ENCODE measurements around the gene ARAP2.
A peak's percentile ranks its signal among the peaks of the same experiment; 100 is the strongest.

ARAP2 gene

DNA sequence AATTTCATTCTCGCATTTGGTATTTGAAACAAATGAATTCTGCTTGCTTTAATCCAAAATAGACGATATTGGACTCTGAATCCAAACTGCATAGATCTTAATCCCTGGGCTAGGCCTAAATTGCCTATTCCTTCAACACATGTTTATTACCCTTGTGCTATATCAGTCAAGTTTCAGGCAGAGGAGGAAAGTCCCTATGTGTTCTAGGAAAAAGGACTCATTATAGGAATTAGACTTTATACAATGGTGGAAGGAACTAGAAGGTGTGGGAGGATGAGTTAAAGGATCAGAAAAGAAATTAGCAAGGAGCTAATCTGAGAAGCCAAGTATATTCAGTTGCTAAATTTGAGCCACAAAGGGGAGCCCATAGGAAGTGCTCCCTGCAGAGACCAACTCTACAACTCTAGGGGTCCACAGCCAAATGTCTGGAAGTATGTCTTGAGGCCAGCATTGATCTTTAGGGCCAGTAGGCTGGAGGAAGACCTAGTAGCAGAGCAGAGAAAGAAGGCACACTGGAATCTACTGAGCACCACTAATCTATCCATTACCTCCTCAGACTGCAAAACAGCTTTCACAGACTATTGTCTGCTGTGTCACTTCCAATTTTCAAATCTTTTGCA is 20.0 kb upstream of the ARAP2 start:
- no peak for DNase-seq

DNA sequence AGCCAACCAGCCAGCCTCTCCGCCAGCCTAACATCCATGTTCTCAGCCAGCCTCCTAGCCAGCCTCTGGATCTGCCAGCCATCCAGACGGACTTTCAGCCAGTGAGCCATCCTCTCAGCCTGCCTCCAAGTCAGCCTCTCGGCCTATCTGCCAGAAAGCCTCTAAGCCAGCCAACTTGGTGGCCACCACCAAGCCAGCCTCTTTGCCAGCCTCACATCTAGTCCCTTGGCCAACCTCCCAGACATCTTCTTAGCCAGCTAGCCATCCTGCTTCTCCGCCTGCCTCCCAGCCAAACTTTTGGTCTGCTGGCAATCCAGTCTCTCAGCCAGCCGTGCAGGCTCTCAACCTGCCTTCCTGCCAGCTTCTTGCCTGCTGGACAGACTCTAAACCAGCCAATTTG is 16.4 kb upstream of the ARAP2 start:
- DNase-seq: no peak

- DNase-seq: no peak
Observed at GRCh38 chr4:36256398-36256891, 12.1 kb upstream of the ARAP2 start.

DNA sequence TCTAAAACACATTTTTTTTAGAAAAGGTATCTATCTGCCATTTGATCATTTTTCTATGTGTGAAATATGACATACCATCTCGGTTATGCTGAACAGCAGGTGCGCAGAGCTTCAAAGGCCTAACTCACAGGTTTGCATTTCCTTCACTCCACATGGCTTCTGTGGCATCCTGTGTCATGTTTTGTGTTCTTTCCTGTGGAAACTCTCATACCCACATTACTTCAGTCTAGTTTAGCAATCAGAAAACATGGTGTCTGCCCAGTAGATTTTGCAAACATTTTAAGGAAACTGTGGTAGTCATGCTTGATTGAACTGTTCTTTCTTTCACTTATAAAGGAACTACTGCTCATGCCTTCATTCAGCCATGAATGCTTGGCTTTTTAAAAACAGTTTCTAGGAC is 11.3 kb upstream of the ARAP2 start:
- peak; percentile 53 for DNase-seq

- DNase-seq: no peak
Observed at GRCh38 chr4:36254371-36254770, 10.1 kb upstream of the ARAP2 start.

DNA sequence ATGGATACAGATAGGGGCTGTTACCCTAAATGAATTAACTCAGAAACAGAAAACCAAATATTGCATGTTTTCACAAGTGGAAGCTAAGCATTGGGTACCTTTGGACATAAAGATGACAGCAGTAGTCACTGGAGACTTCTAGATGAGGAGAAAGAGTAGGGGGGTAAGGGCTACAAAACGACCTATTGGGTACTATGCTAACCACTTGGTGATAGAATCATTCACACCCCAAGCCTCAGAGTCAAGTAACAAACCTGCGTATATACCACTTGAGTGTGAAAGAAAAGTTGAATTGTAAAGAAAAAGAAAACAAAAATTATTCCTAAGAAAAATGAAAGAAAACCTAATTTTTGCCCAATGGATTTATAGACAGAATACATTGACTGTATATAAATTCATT is 7.7 kb upstream of the ARAP2 start:
- no peak for DNase-seq

DNA sequence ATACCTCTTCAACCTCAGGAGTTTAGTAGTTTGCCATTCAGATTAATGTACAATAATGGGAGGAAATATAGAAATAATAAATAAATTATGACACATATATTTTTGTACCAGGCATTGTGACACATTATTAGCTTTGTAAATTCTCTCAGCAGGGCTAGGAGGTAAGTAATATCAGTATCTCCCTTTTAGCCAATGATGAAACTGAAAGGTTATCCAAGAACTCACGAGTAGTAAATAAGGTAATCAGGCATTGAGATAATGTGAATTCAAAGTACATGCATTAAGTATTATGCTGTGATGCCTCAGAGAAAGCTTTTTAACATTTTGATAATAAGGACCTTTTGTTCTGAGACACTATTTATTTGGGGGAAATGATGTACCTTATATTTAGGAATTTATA is 5.3 kb upstream of the ARAP2 start:
- no peak for DNase-seq

DNA sequence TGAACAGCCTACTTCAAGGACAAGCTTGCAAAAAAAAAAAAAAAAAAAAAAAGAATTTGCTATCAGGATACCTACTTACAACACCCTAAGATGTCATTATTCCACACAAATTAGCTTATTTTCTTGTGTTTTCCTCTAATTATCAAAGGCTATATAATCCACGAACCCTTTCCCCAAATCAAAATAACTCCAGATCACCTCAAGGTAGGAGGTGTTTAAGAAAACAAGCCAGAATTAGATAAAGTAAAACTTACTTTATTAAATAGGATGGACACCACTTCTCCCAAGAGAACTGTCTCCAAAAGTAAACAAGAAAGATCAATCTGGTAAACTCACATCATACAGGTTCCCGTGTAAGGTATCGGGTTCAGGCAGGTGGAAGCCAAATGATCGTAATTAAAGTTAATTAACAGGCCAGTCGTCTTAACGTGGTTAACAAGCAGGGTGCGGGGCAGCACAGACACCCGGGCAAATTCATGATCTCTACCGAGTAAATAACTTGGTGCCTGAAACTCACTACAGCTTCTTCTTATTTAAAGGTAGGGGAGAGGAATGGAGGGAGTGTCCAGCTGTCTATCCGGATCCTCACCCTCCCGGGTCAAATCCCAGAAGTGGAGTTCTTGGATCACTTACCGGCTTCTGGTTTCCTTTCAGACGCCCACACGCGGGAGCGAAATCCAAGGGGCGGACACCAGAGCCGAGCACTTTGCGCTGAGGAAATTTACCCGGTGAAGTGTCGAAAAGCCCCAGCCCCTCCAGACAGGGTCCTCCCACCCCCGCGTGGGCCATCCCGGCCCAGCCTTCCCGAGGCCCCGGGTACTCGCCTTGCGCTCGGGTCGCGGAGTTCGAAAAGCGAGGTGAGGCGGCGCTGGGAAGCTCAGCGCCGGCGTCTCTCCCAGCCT is 708 bp downstream of the ARAP2 start:
- DNase-seq: peak; percentile 59

- DNase-seq: no peak
Observed at GRCh38 chr4:36242629-36243354, 1.5 kb downstream of the ARAP2 start.

DNA sequence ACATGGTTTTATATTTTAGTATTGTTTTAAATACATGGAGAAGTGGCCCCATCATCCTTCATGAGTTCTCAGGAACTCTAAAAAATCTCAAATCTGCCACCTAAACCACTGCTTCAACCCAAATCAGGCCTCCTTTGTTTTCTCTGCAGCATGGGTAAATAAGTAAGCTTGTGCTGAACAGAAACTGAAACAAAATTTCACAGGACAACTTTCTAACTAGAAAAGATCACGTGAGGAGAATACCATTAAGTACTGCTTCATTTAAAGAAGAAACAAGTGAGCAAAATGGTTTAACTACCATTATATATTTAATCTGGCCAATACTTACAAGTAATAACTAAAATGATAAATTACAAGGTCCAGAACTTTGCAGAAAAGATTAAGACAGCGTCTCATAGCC is 2.5 kb downstream of the ARAP2 start:
- no peak for DNase-seq

DNA sequence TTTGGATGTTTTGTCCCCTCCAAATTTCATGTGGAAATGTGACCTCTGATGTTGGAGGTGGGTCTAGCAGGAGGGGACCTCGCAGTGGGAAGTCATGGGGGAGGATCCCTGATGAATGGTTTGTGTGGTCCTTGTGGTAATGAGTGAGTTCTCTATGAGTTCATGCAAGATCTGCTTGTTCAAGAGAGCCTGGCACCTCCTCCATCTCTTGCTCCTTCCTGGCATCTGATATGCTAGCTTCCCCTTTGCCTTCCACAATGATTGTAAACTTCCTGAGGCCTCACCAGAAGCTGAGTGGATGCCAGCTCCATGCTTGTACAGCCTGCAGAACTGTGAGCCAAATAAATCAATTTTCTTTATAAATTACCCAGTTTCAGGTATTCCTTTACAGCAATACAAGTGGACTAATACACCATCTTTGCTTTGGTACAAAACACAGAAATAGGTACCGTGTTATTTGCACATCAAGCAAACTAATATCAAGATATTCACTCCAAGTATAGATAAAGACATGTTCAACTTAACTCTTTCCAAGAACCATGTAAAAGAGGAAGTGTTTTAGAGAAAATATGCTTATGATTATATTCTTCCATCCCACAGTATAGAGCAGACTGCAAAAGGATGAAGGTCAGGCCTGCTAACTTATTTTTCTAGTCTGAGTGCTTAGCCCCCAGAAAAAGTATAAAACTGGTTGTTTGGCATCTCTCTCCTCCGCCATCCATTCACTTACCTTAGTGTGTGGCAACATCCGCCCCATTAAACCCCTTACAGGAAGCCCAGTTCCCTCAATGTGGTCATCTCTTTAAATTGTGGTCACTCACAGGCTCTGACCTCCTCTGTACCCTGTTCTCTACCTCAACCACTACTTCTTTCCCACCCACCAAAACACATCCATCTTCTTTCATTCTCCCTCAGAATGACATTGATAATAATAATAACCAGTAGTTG is 6.7 kb downstream of the ARAP2 start:
- DNase-seq: no peak

DNA sequence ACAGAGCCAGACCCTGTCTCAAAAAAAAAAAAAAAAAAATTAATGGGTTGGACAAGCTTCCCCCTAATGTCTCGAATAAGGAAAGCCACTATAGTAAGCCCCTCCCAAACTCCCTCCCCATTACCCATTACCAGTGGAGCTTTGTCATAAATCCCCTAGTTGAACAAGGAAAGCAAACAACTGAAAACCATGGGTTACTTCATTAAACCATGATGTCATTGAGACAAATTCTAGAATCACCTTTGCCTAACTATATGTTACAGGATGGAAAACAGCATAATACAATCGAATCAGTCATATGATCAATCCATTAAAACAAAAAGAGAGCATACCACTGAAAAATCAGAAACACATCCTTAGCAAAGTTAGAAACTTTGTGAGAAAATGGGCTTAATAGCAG is 8.2 kb downstream of the ARAP2 start:
- no peak for DNase-seq

DNA sequence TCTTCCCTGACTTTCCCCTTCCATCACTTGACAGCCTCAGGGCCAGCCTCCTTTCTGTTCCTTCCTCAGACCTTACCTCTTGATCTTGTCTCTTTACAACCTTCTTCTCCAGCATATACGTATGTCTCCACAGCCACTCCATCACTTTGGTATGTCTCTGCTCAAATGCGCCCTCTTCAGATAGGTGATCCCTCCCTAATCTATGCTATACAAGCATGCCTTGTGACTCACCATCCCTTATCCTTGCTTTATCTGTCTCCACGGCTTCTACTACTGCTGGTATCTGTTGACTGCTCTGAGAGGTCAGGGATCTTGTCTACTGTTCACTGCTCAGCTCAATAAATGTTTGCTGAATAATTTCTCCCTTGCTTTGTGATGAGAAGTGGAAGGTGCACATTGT is 9.0 kb downstream of the ARAP2 start:
- DNase-seq: no peak

- no peak for DNase-seq
Observed at GRCh38 chr4:36233567-36234266, 10.6 kb downstream of the ARAP2 start.

- no peak for DNase-seq
Observed at GRCh38 chr4:36230534-36230933, 13.8 kb downstream of the ARAP2 start.

GRCh38 chr4:36227913-36228312 is 16.4 kb downstream of the ARAP2 start:
- DNase-seq: no peak

- no peak for DNase-seq
Observed at GRCh38 chr4:36226430-36227227, 17.7 kb downstream of the ARAP2 start.

GRCh38 chr4:36224972-36225903 is 19.1 kb downstream of the ARAP2 start:
- DNase-seq: no peak

DNA sequence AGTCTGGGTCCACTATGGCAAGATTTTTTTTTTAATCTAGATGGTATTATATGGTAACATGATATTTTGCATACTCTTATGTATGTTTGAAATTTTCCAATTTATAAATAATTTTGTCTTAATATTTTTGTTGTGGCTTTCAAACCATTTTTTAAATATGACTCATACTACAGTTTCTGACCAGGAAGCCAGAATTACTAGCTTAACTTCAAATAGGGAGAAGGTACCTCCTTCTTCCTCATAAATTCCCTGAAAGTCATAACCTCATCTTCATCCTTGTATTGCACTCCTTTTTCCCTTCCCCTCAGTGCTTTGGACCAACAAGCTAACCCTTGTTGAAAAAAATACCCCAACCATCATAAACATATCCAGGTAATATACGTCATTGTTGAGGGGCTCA is 21.6 kb downstream of the ARAP2 start:
- DNase-seq: no peak

GRCh38 chr4:36220776-36221175 is 23.5 kb downstream of the ARAP2 start:
- DNase-seq: no peak
